ENCODE data around the gene INSYN2B. TPM values are rescaled to one million over a fixed set of nuclear protein-coding genes. Genes with fewer than 3 reads are reported as not detected.

Gene INSYN2B
- total RNA-seq, 1 experiment from 2014 or later: 10.8 TPM

- Histone ChIP-seq H3K9me3 (ENCODE audit: low read depth, low read length, poor library complexity, severe bottlenecking) (no peaks in the 10 kb centered on the region), H3K36me3 (ENCODE audit: insufficient read depth, low read length, poor library complexity, severe bottlenecking) (no peaks in the 10 kb centered on the region), H3K4me3 (ENCODE audit: low read depth, low read length, poor library complexity, severe bottlenecking) (no peak overlapping the region), H3K27ac (ENCODE audit: low read depth, low read length, poor library complexity, severe bottlenecking) (no peak overlapping the region), H3K27me3 (replicated peaks; ENCODE audit: insufficient read depth, low read depth, low read length, poor library complexity) (no peaks in the 10 kb centered on the region), H3K4me1 (ENCODE audit: insufficient read depth, low read length, poor library complexity, severe bottlenecking) (no peaks in the 10 kb centered on the region)
- ChIA-PET POLR2A (ENCODE audit: low non-redundant PET) (no interaction called here), CTCF (no interaction called here)
- intact Hi-C loops (cut with micrococcal nuclease; ENCODE audit: unreplicated experiment): no loop called here
- no peak for DNase-seq (ENCODE audit: low spot score)
- no TSS peak for BruUV-seq (replicated peaks)
- TF ChIP-seq EZH2 (IDR thresholded peaks at IDR 0.05; ENCODE audit: borderline replicate concordance, low read depth, low read length, poor library complexity, severe bottlenecking) (no peak), CTCF (conservative IDR thresholded peaks at IDR 0.05; ENCODE audit: low read depth, low read length) (no peak)
Measured at GRCh38 chr5:169889572-169889971, 90.7 kb downstream of the INSYN2B start.

GRCh38 chr5:169886677-169887076 is 93.6 kb downstream of the INSYN2B start:
- no peak for DNase-seq (ENCODE audit: low spot score)
- no peaks in the 10 kb centered on the region for H3K9me3 ChIP-seq (ENCODE audit: low read depth, low read length, poor library complexity, severe bottlenecking)
- H3K27ac ChIP-seq (ENCODE audit: low read depth, low read length, poor library complexity, severe bottlenecking): no peak overlapping the region
- TF ChIP-seq CTCF (conservative IDR thresholded peaks at IDR 0.05; ENCODE audit: low read depth, low read length): no peak
- no peak for TF ChIP-seq EZH2 (IDR thresholded peaks at IDR 0.05; ENCODE audit: borderline replicate concordance, low read depth, low read length, poor library complexity, severe bottlenecking)
- POLR2A ChIA-PET (ENCODE audit: low non-redundant PET): no interaction called here
- H3K27me3 ChIP-seq (replicated peaks; ENCODE audit: insufficient read depth, low read depth, low read length, poor library complexity): no peaks in the 10 kb centered on the region
- CTCF ChIA-PET: no interaction called here
- intact Hi-C loops (cut with micrococcal nuclease; ENCODE audit: unreplicated experiment): no loop called here
- no TSS peak for BruUV-seq (replicated peaks)
- H3K36me3 ChIP-seq (ENCODE audit: insufficient read depth, low read length, poor library complexity, severe bottlenecking): peaks cover 4% of the 10 kb centered on the region
- no peak overlapping the region for H3K4me3 ChIP-seq (ENCODE audit: low read depth, low read length, poor library complexity, severe bottlenecking)
- H3K4me1 ChIP-seq (ENCODE audit: insufficient read depth, low read length, poor library complexity, severe bottlenecking): no peaks in the 10 kb centered on the region

- no peak for DNase-seq (ENCODE audit: low spot score)
- intact Hi-C loops (cut with micrococcal nuclease; ENCODE audit: unreplicated experiment): no loop called here
- Histone ChIP-seq H3K27me3 (replicated peaks; ENCODE audit: insufficient read depth, low read depth, low read length, poor library complexity) (no peaks in the 10 kb centered on the region), H3K9me3 (ENCODE audit: low read depth, low read length, poor library complexity, severe bottlenecking) (no peaks in the 10 kb centered on the region), H3K4me1 (ENCODE audit: insufficient read depth, low read length, poor library complexity, severe bottlenecking) (no peaks in the 10 kb centered on the region), H3K27ac (ENCODE audit: low read depth, low read length, poor library complexity, severe bottlenecking) (no peak overlapping the region), H3K4me3 (ENCODE audit: low read depth, low read length, poor library complexity, severe bottlenecking) (no peak overlapping the region), H3K36me3 (ENCODE audit: insufficient read depth, low read length, poor library complexity, severe bottlenecking) (peaks cover 4% of the 10 kb centered on the region)
- TF ChIP-seq CTCF (conservative IDR thresholded peaks at IDR 0.05; ENCODE audit: low read depth, low read length) (no peak), EZH2 (IDR thresholded peaks at IDR 0.05; ENCODE audit: borderline replicate concordance, low read depth, low read length, poor library complexity, severe bottlenecking) (no peak)
- no TSS peak for BruUV-seq (replicated peaks)
- CTCF ChIA-PET: no interaction called here
- POLR2A ChIA-PET (ENCODE audit: low non-redundant PET): no interaction called here
Measured at GRCh38 chr5:169886033-169886432, 94.3 kb downstream of the INSYN2B start.

All from A673 (cell line).